Measurements from ENCODE around the gene ABCC8.

DNA sequence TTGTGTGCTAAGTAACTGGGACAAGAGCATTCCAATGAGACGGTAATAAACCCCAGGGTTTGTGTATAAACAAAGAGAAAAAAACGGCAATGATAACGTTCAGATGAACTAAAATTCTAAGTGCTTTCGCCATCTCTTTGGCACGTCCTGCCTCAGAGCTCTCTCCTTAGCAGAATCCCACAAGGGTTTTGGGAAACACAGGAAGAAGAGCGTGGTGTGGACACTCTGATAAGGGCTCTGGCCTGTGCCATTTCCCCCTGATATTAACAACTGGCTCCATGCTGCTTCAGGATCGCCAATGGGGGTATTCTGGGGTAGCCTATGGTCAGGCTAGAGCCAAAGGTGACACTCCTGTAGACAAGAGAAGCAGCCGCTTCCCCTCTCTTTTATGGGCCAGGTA lies 18.4 kb downstream of the ABCC8 start:
- TF ChIP-seq, protein P1, sequence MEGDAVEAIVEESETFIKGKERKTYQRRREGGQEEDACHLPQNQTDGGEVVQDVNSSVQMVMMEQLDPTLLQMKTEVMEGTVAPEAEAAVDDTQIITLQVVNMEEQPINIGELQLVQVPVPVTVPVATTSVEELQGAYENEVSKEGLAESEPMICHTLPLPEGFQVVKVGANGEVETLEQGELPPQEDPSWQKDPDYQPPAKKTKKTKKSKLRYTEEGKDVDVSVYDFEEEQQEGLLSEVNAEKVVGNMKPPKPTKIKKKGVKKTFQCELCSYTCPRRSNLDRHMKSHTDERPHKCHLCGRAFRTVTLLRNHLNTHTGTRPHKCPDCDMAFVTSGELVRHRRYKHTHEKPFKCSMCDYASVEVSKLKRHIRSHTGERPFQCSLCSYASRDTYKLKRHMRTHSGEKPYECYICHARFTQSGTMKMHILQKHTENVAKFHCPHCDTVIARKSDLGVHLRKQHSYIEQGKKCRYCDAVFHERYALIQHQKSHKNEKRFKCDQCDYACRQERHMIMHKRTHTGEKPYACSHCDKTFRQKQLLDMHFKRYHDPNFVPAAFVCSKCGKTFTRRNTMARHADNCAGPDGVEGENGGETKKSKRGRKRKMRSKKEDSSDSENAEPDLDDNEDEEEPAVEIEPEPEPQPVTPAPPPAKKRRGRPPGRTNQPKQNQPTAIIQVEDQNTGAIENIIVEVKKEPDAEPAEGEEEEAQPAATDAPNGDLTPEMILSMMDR (IDR thresholded peaks at IDR 0.05), result no peak
- no peak for TF ChIP-seq POLR2A (IDR thresholded peaks at IDR 0.05)

All from right lobe of liver (tissue), 4 donors.